OCI-LY1 (cell line): ENCODE data around the gene SIRT4.

Source experiments
- H2AFZ ChIP-seq: fragments of 200-600 bp; sonication (generic), shearing (Covaris generic); 2 replicates; pipeline ENCODE4 v1.6.0; 2014; ENCODE audit warnings: antibody characterized with exemption, mild to moderate bottlenecking, low read length
- H3F3A ChIP-seq: fragments of 200-600 bp; sonication (generic), shearing (Covaris generic); 2 replicates; pipeline ENCODE4 v1.6.0; 2014; ENCODE audit warnings: mild to moderate bottlenecking, antibody characterized with exemption, low read length, moderate library complexity; ENCODE audit not compliant: insufficient read depth
- H3K27ac ChIP-seq: fragments of 200-600 bp; sonication (generic); 2 replicates; pipeline ENCODE4 v1.5.1; 2014; ENCODE audit warnings: low read length, mixed run types, mild to moderate bottlenecking, low read depth; ENCODE audit not compliant: poor library complexity, severe bottlenecking
- H3K27me3 ChIP-seq: fragments of 200-600 bp; sonication (generic); 2 replicates; pipeline ENCODE4 v1.6.0; 2014; ENCODE audit warnings: antibody characterized with exemption, mild to moderate bottlenecking, low read length, moderate library complexity; ENCODE audit not compliant: insufficient read depth
- H3K36me3 ChIP-seq: fragments of 200-600 bp; sonication (generic); 2 replicates; pipeline ENCODE4 v1.6.1; 2014; ENCODE audit warnings: mild to moderate bottlenecking, antibody characterized with exemption, low read length, moderate library complexity, mixed read lengths; ENCODE audit not compliant: insufficient read depth
- H3K4me1 ChIP-seq: fragments of 200-600 bp; sonication (generic); 2 replicates; pipeline ENCODE4 v1.5.1; 2014; ENCODE audit warnings: mild to moderate bottlenecking, low read length, moderate library complexity; ENCODE audit not compliant: insufficient read depth, severe bottlenecking
- H3K4me2 ChIP-seq: fragments of 200-600 bp; sonication (generic), shearing (Covaris generic); 2 replicates; pipeline ENCODE4 v1.6.1; 2014; ENCODE audit warnings: low read length
- H3K4me3 ChIP-seq: fragments of 200-600 bp; sonication (generic); 2 replicates; pipeline ENCODE4 v1.5.1; 2014; ENCODE audit warnings: low read length, low read depth, mild to moderate bottlenecking, mixed read lengths; ENCODE audit not compliant: poor library complexity, severe bottlenecking
- H3K79me2 ChIP-seq: fragments of 200-600 bp; shearing (Covaris generic); 2 replicates; pipeline ENCODE4 v1.6.1; 2016; ENCODE audit warnings: mixed run types, low read length, mixed read lengths; ENCODE audit not compliant: insufficient read depth
- H3K9ac ChIP-seq: fragments of 200-600 bp; sonication (generic), shearing (Covaris generic); 2 replicates; pipeline ENCODE4 v1.6.1; 2014; ENCODE audit warnings: mild to moderate bottlenecking, low read length, mixed read lengths
- H3K9me2 ChIP-seq: fragments of 200-600 bp; sonication (generic), shearing (Covaris generic); 2 replicates; pipeline ENCODE4 v1.6.1; 2014; ENCODE audit warnings: low read depth, mild to moderate bottlenecking, low read length, mixed read lengths
- H3K9me3 ChIP-seq: fragments of 200-600 bp; shearing (Covaris generic); 2 replicates; pipeline ENCODE4 v1.6.1; 2014; ENCODE audit warnings: low read length, mixed read lengths
- H4K20me1 ChIP-seq: fragments of 200-600 bp; sonication (generic), shearing (Covaris generic); 2 replicates; pipeline ENCODE4 v1.6.0; 2016; ENCODE audit warnings: mild to moderate bottlenecking, low read length; ENCODE audit not compliant: insufficient read depth
- CTCF ChIP-seq: fragments of 200-600 bp; sonication (generic), shearing (Covaris generic); IDR thresholded peaks from 2 replicates; pipeline ENCODE4 v1.5.1; 2017; ENCODE audit warnings: mild to moderate bottlenecking, antibody characterized with exemption, low read length, moderate library complexity, mixed read lengths
- EZH2 ChIP-seq: fragments of 200-600 bp; sonication (generic), shearing (Covaris generic); IDR thresholded peaks from 2 replicates; pipeline ENCODE4 v1.8.0; 2017; ENCODE audit warnings: borderline replicate concordance, mixed run types, mild to moderate bottlenecking, antibody characterized with exemption, low read length, moderate library complexity, mixed read lengths

Gene SIRT4

DNA sequence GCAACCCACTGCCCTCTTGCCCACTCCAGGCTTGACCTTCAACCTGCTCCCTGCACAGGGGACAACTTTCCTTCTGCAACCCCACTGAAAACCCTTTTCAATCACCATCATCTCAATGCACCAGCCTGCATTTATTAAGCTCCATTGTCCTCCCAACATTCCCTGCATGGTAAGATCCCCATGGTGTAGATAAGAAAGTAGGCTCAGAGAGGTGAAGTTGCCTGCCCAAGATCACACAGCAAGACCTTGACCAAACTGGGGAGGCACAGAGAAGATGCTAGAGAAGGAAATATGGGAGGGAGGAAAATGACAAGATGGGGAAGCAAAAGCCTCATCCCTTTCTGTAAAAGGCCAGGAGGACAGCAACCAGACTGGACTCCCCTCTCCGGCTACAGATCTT lies 57.0 kb downstream of the SIRT4 start:
- Histone ChIP-seq H2AFZ (no peak overlapping the region), H3K4me3 (no peak overlapping the region), H3K9ac (no peak overlapping the region), H3K9me2 (no peaks in the 10 kb centered on the region), H3K4me2 (no peak overlapping the region), H3K9me3 (no peaks in the 10 kb centered on the region), H3F3A (no peaks in the 10 kb centered on the region), H4K20me1 (no peaks in the 10 kb centered on the region), H3K27ac (no peak overlapping the region), H3K4me1 (no peaks in the 10 kb centered on the region), H3K79me2 (no peaks in the 10 kb centered on the region), H3K36me3 (no peaks in the 10 kb centered on the region), H3K27me3 (peaks cover 7% of the 10 kb centered on the region; the same call in 1 of the 2 replicates)
- TF ChIP-seq CTCF (no peak), EZH2 (no peak)

DNA sequence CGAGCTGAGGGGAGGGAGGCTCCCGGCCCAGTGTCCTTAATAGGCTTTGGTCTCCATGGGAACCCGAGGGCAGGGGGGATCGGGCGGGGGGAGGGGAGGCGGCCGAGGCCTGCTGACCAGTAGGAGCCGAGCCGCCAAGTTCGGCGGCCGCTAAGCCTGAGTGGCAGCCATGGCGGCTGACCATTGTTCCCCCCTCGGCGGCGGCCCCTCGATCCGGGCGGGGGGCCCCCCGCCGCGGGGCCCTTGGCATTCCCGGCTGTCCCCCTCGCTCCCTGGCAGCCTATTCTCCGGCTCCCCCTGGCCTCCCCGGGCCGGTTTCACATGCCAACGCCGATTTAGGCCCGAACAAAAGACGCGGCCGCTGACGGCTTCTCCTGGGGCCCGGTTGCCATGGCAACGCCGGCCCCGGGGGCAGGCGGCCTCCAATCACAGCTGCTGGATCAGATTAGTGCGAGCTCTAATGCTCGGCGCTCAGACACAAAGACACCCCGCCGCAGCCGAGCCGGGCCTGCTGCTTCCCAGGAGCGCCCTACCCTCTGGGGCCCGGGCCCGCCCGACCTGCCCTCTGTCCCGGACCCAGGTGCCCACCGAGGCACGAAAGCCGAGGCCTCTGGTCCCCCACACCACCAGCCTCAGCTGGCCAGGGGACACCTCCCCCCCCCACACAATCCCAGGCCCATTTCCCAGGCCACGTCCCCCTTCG lies 59.5 kb downstream of the SIRT4 start:
- no peak overlapping the region for H3K4me3 ChIP-seq
- no peak overlapping the region for H3K27ac ChIP-seq
- H3K79me2 ChIP-seq, result no peaks in the 10 kb centered on the region
- H3F3A ChIP-seq, result no peaks in the 10 kb centered on the region
- H3K36me3 ChIP-seq, result no peaks in the 10 kb centered on the region
- H2AFZ ChIP-seq, result no peak overlapping the region
- H3K4me2 ChIP-seq, result no peak overlapping the region
- no peaks in the 10 kb centered on the region for H3K9me3 ChIP-seq
- H3K9me2 ChIP-seq, result no peaks in the 10 kb centered on the region
- H3K27me3 ChIP-seq, result peaks cover 10% of the 10 kb centered on the region; the same call in 1 of the 2 replicates
- no peak for TF ChIP-seq CTCF
- TF ChIP-seq EZH2, result no peak
- no peaks in the 10 kb centered on the region for H4K20me1 ChIP-seq
- H3K9ac ChIP-seq, result no peak overlapping the region
- H3K4me1 ChIP-seq, result no peaks in the 10 kb centered on the region
